NCI-H460 (cell line): ENCODE results near the gene MYO1D. TPM values are rescaled to one million over a fixed set of nuclear protein-coding genes. Genes with fewer than 3 reads are reported as not detected.
A peak's percentile ranks its signal among the peaks of the same experiment; 100 is the strongest.
"Not testable (repeated sequence)": the region's sequence is repeated elsewhere in the genome, so short reads cannot be mapped to it uniquely, and the experiment has no call there.

Experiments
- DNase-seq: peaks from one replicate; pipeline ENCODE4 v3.0.0-alpha.2; 2016; ENCODE audit warnings: low read depth; ENCODE audit errors: extremely low read depth
- total RNA-seq: library from RNA; depleted of rRNA; stranded (reverse); fragments of >200 nt; shearing (Covaris generic); gene quantifications from 2 replicates; pipeline ENCODE4 v1.2.3, GENCODE V29; 2014

MYO1D gene
- total RNA-seq, 1 experiment from 2014 or later, result 5.0 TPM

DNA sequence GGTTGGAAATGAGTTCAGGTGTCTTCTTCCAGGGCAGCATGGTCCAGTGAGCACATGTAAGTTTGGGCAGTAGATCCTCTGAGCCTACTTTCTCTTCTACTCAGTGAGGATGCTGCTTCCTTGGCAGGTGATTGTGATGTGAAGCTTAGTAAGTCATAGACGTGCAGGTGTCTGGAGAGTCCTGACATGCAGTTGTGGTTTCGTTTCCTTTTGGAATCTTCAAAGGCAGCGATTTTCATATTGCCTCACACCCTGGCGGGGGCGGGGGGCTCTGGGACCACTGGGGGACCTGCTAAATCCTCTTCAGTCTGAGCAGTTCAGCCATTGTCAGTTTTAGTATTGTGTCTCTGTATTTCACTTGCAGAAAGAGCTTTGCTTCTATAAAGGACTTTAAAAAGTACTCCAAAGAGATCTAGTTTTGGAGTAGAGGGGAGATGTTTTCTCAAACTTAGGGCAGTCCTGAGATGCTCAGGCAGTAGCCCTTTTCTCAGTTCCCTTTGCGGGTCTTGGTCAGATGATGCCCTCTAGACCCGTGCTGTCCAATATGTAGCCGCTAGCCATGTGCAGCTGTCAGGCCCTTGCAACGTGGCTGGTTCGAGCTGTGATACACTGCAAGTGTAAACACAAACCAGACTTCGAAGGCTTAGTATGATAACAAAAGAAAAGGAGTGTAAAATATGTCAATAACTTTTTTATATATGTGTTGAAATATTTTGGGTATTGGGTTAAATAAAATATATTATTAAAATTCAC is 394.2 kb downstream of the MYO1D start:
- no peak for DNase-seq

DNA sequence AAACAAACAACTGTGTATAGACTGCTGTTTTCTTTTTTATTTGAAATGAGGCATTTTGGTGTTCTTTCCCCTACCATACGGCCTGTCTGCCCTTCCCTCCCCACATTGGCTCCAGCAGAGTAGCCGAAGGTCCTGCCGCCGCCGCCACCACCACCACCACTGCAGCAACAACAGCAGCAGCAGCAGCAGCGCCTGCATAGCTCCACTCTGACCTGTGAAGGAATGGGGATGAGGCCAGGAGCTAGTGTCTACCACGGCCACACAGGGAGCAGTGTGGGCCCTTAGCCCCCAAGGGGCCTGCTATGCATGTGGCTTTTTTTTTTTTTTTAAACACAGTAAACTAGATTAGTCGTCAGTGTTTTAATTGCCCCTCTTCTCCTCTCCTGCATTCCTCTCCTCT is 395.7 kb downstream of the MYO1D start:
- DNase-seq, result no peak

DNA sequence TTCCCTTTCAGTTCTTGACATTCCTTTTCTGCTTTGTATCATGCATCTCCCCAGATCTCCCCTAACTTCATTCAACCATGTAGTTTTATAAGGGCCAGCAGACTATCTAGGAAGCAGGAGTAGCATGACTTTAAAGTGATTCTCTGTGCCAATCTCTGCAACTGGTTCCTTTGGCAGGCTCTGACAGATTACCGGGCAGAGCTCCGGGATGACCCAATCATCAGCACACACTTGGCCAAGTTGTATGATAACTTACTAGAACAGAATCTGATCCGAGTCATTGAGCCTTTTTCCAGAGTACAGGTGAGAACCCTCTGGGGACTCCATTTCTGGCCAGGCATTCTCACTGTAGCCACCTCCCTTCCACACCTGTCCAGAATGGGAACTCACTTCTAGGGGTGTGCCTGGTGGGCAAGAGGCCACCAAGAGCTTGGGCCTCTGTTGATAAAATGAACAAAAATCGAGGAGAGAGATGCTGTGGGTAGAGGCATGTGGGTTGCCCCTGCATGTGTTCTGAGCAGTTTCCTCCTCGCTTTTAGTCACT is 397.8 kb downstream of the MYO1D start:
- no peak for DNase-seq

DNA sequence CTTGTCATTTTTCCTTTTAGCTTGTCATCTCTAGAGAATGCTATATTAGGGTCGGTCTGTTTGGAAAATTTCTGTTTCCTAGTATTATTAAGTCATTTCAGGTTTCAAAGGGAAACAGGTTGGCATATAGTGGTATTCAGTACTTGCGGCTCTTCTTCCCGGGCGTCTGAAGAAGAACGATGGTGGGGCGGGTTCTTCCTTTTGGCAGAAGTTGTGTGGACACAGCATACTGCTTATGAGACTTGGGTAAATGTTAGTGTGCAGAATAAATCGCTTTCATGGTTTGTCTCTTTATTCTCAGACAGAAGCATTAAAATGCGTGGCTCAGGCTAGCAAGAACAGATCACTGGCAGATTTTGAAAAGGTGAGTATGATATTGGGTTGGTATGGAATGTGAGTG is 399.7 kb downstream of the MYO1D start:
- DNase-seq, result no peak

DNA sequence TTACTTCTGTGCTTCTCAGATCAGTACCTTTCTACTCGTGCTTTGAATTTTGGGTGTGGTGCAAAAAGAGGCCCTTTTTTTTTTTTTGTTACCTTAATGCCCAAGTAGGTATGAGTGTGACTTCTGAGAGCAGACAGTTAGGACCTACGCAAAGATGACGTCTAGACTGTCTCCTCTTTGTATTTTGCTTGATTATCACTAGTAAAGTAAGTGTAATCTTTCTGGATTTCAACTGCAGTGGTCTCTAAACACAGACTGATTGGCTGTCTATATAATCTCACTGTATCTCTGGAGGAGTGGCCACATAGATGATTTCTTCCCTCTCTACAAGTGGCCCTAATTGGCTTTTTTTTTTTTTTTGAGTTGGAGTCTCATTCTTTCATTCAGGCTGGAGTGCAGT is 401.7 kb downstream of the MYO1D start:
- DNase-seq, result no peak

DNA sequence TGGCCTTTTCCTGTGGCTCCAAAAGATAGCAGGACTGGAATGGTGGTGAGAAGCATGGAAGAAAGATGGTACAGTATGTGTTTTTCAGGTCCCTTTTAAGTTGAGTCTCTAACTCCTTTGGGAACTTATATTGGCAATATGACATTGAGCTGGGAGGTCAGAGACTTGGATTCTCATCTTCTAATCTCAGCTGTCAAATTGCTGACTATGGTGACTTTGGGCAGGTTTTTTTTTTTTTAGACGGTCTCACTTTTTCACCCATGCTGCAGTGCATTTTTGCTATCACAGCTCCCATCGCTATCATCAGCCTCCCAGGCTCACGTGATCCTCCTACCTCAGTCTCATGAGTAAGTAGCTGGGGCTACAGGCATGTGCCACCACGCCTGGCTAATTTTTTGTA is 405.3 kb downstream of the MYO1D start:
- DNase-seq, result no peak

DNA sequence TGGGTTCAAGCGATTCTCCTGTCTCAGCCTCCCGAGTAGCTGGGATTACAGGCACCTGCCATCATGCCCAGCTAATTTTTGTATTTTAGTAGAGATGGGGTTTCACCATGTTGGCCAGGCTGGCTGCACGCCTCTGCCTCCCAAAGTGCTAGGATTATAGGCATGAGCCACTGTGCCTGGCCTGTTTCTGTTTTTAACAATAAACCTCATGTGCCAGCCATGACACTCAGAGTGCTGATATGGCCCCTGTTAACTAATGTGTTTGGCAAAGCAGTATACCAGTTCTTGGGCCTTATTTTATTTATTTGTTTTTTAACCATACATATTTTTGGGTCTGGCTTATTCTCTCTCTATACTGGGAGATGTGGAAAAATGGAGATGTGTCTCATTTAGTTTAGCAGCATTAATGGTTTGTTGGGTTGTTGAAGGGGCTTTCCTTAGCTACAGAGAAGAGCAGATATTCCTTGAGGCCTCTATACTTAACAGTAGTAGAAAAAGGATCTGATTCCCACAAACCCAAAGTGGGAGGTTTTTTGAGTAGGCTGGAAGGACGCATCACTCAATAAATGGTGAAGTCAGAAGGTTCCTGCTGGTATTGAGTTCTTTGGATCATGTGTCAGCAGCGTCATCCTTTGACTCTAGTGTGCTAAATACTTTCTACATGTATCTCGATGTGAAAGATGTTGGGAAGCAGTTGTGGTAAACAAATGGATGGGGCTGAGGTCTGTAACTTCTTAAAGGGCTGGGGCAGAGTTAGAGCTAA is 406.3 kb downstream of the MYO1D start:
- no peak for DNase-seq

DNA sequence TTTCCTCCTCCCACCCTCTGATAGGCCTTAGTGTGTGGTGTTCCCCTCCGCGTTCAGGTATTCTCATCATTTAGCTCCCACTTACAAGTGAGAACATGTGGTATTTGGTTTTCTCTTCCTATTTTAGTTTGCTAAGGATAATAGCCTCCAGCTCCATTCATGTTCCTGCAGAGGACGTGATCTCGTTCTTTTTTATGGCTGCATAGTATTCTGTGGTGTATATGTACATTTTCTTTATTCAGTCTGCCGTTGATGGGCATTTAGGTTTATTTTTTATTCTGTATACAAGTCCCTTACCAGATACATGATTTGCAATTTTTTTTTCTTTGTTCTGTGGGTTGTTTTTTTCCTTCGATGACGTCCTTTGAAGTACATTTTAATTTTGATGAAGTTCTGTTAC is 409.0 kb downstream of the MYO1D start:
- DNase-seq, result no peak

DNA sequence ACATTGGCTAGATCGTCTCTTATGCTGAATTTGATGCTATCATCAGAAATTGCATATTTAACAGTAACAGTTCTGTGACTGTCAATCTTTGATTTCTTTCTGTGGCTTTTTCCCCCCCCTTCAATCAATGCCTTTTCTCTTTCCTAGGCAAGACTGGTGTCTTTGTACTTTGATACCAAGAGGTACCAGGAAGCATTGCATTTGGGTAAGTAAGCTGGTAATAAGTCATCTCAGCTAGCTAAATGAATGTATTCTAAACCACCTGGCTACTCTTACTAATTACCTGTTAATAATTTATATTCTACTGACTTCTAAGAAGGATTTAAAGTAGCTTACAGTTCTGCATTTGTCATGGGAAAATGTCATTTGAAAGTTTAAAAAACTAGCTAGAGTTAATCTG is 412.6 kb downstream of the MYO1D start:
- DNase-seq, result no peak

DNA sequence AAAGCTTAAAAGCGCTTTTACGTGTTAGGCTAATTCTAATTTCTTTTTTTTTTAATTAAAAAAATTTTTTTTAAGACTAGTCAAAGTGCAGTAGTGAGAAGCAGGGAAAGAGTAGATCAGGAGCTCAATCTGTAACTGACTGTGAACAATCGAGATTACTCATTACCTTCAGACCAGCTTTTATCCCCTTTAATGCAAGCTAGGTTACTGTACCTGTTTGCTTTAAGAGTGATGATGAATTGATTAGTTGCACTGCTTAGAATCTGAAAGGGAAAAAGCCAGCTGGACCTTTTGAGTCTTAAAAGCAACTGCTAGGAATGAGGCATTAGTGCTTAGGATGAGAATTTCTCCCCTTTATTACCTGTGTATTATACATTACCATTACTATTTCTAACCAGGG is 413.6 kb downstream of the MYO1D start:
- DNase-seq, result no peak

DNA sequence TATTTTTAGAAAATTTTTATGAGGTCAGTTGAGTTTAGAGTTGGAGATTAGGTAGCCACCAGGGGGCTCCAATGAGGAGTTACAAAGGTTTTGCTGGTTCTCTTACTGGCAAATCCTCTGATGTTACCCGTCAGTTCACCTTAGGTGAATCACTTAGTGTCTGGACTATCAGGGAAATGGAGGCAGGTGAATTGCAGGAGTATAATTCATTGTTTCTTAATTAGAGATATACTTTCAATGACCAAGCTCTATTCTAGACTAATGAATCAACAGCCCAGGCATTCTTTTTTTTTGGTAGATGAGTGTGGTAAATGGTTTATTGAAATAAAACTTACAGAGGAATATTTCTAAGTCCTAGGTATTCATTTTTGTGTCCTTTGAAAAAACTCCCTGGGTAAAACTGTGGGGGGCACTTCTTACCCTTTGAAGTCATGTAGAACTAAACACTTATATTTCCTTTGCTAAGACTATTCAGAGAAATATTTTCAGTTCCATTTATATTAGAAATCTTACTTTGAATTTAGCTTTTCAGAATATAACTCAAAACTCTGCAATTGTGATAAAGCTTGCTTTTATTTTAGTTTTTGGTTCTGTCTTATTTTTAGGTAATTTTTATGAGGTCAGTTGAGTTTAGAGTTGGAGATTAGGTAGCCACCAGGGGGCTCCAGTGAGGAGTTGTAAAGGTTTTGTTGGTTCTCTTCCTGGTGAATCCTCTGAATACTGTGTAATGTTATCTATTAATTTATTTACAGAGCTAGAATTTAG is 414.9 kb downstream of the MYO1D start:
- peak; percentile 58 for DNase-seq

DNA sequence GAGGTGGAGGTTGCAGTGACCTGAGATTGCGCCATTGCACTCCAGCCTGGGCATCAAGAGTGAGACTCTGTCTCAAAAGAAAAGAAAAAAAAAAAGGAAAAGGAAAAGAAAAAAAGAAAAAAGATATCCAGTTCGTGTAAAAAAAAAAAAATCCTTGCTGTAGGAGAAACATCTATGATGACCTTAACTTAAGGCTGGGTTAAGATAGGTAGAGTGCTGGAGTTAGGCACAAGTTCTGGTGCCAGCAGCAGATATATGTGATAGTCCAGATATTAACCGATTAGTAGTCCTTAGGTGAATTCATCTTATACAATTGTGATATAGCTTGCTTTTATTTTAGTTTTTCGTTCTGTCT is 415.4 kb downstream of the MYO1D start:
- DNase-seq, result no peak

DNA sequence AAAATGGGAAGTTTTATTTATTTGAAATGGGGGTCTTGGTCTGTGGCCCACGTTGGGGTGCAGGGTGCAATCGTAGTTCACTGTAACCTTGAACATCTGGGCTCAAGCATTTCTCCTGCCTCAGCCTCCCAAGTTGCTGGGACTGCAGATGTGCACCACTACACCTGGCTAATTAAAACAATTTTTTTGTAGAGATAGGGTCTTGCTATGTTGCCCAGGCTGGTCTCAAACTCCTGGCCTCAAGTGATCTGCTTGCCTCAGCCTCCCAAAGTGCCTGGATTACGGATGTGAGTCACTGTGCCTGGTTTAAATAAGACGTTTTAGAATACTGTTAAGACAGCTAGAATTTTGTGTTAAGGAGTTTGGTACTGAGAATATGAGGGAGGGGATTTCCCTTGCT is 416.9 kb downstream of the MYO1D start:
- DNase-seq, result no peak

DNA sequence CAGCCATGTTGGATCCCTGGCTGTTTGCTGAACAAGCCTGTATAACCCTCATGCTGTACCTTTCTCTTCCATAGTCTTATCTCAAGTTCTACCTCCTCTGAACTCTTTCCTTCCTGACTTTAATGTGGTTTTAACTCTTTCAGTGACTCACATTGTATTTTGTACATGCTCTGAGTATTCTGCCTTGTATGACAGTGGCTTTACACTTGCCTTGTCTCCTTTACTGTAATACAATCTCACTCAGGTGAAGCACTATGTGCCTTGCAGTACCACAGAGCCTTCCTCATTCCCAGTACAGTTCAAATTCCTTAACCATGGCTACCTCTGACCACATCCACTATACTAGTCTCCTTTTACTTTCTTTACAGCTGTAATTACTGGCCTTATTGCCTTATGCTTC is 418.6 kb downstream of the MYO1D start:
- no peak for DNase-seq

DNA sequence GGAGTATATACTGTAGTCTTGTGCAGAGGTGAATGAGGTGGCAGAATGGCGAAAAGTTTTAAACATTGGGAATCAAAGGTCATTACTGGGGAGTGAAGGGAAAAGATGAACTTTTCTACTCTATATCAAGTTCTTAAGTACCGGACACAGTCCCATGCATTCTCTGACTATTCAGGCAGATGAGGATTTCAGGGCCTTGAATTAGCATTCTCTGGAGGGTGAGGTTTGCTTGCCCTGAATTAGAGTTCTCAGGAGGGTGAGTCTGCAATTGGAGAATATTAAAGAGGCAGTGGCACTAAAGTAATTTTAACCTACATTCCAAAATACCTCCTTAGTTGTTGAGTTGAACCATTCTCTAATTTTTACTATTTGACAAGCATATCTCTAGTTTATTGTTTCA is 423.6 kb downstream of the MYO1D start:
- DNase-seq, result no peak

DNA sequence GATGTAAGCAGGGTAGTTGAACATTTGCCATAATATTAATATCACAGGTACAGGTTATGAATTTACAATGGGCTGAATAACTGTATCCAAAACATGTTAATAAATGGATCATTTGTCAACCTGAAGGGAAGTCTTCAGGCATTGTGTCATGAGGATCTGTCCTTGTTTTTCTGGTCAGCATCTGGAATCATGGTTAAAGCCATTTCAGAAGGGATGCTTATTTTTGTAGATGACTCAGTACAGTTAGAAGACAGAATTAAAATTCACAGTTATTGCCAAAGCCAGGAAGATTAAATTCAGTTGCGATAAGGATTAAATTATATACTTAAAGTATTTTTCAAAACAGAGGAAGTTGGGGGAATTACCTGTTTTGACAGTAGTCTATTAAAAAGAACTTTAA is 424.6 kb downstream of the MYO1D start:
- no peak for DNase-seq

DNA sequence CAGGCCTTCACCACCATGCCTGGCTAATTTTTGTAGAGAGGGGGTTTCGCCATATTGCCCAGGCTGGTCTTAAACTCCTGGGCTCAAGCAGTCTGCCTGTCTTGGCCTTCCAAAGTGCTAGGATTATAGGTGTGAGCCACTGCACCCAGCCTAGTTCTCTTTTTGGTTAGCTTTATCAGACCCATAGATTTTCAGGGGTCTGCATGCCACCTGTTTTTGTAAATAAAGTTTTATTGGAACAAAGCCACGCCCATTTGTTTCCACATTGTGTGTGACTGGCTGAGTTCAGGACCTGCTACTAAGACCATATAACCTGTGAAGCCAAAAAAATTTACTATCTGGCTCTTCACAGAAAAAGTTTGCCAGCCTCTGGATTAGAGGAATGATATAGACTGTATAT is 425.0 kb downstream of the MYO1D start:
- no peak for DNase-seq

DNA sequence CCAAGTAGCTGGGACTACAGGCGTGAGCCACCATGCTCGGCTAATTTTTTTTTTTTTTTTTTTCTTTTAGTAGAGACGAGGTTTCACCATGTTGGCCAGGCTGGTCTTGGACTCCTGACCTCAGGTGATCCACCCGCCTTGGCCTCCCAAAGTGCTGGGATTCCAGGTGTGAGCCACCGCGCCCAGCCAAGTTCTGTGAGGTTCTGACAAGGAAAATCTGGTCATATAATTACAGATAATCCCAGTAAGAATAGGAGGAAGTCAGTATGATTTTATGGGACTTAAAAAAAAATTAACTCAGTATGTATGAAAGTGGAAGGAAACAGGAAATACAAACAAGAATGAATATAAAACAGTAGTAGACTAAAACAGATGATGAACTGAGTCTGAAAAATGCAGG is 426.5 kb downstream of the MYO1D start:
- DNase-seq, result not testable (repeated sequence)

DNA sequence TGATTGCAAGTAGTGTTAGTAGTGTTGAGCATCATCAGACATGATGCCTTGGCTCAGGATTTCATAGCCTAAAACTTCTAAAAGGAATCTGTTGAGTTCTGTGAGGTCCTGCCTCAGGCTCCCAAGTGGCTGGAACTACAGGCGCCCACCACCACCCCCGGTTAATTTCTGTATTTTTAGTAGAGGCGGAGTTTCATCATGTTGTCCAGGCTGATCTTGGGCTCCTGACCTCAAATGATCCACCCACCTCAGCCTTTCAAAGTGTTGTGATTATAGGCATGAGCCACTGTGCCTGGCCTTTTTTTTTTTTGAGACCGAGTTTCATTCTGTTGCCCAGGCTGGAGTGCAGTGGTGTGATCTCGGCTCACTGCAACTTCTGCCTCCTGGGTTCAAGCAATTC is 427.0 kb downstream of the MYO1D start:
- no peak for DNase-seq

DNA sequence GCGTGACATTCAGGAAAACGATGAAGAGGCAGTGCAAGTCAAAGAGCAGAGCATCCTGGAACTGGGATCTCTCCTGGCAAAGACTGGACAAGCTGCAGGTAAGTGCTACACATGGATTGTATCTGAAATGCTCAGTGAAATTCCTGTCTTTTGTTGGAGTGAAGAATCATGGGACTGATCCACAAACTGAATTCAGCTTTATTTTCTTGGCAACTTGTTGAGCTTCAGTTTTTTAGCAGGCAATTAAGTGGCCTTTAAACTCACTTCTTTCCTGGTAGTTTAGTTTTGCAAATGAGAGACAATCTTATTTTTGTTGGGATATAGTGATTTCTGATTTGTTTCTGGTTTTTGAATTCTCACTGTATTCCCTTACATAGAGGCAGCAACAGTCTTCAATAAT is 430.0 kb downstream of the MYO1D start:
- no peak for DNase-seq

DNA sequence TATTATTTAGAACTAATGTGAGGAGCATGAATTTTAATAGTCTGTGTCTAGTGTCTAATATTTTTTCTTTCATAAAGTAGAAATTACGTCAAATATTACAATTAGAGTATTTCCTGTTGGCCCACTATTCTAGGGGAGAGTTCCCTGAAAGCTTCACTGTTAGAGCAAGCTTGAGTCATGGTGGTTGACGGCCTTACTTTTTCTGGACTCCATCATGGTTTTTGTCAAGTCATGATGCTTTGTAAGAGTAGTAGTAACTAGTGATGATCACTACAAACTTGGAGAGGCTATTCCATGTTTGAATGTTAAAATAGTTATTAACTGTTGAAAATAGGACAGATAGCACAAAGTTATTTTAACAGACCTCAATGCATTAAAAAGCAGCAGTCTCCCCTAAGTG is 431.0 kb downstream of the MYO1D start:
- peak; percentile 29 for DNase-seq
